BLaER1 (cell line): Measurements from ENCODE around the gene GRIA4.
"Not testable (repeated sequence)": the region's sequence is repeated elsewhere in the genome, so short reads cannot be mapped to it uniquely, and the experiment has no call there.

ENCODE experiments used
- H3K27ac ChIP-seq: shearing (Covaris generic); formaldehyde crosslinking; 2 replicates; pipeline ENCODE4 v1.8.1; 2022
- H3K27me3 ChIP-seq: shearing (Covaris generic); formaldehyde crosslinking; 2 replicates; pipeline ENCODE4 v1.8.1; 2022
- H3K36me3 ChIP-seq: shearing (Covaris generic); formaldehyde crosslinking; 2 replicates; pipeline ENCODE4 v1.8.1; 2022
- H3K4me1 ChIP-seq: shearing (Covaris generic); formaldehyde crosslinking; 2 replicates; pipeline ENCODE4 v1.8.1; 2022
- H3K4me2 ChIP-seq: shearing (Covaris generic); formaldehyde crosslinking; 2 replicates; pipeline ENCODE4 v1.8.1; 2022
- H3K4me3 ChIP-seq: shearing (Covaris generic); formaldehyde crosslinking; 2 replicates; pipeline ENCODE4 v1.8.1; 2022
- H3K9ac ChIP-seq: shearing (Covaris generic); formaldehyde crosslinking; 2 replicates; pipeline ENCODE4 v1.8.1; 2022
- H3K9me3 ChIP-seq: shearing (Covaris generic); formaldehyde crosslinking; 2 replicates; pipeline ENCODE4 v1.8.1; 2022
- H4K20me1 ChIP-seq: shearing (Covaris generic); formaldehyde crosslinking; 2 replicates; pipeline ENCODE4 v1.8.1; 2022
- Cebpa-rat ChIP-seq: shearing (Covaris generic); IDR thresholded peaks from 2 replicates; pipeline ENCODE4 v1.8.1; 2022

The GRIA4 gene

DNA sequence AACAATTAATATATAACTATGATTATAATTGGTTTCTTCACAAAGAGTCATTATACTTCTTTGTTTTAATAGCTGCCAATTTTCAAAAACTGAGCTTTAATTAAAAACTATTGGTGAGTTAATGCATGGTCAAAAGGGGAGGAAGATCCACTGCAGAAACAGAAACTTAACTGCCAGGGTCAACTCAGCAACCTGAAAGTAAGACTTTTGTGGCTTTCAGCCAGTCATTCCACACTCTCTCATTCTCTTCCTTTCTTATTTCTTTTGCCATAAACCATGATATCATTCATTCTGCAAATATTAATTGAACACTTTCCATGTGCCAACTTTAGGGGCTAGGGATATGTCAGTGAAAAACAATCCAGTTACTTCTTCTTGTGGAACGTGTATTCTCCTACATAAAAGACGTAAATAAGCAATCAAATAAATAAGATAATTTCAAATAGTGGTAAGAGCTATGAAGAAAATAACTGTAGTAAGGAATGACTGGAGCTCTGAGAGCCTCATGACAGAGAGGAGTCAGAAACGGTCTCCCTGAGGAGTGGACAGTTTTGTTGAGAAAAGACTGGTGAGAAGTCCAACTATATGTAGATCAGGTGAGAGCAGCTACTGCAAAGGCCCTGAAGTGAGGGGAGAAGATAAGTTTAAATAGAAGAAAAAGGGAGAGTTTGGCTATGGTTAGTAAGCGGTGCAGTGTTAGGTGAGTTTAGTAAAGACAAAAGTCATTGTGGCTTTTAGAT, 130.5 kb downstream of the GRIA4 start:
- no peak overlapping the region for H3K4me2 ChIP-seq
- no peak overlapping the region for H3K27ac ChIP-seq
- TF ChIP-seq Cebpa-rat = no peak

DNA sequence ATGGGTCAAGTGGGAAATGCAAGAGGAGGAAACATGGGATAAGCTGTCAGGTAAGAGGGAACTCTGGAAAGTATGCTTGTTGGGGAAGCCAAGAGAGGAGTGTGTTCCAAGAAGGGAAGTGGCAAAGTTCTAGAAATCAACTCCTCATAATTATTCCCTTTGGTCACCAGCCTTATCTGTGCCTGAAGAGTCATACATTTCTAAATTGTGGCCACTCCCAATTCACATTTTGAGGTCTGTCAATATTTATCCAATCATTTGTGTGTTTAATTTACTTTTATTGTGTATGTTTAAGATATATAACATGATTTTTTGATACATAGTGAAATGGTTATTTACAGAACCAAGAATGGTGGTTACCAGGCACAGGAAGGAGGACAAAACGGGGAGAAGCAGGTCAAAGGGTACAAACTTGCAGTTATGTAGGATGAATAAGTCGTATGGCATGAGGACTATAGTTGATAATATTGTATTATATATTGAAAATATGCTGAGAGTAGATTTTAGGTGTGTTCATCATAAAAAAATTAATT, 131.7 kb downstream of the GRIA4 start:
- no peaks in the 10 kb centered on the region for H3K36me3 ChIP-seq
- H3K27ac ChIP-seq = no peak overlapping the region
- no peaks in the 10 kb centered on the region for H3K27me3 ChIP-seq
- no peaks in the 10 kb centered on the region for H4K20me1 ChIP-seq
- no peaks in the 10 kb centered on the region for H3K9me3 ChIP-seq
- no peak overlapping the region for H3K4me3 ChIP-seq
- no peak overlapping the region for H3K9ac ChIP-seq
- no peak overlapping the region for H3K4me2 ChIP-seq
- no peak for TF ChIP-seq Cebpa-rat
- H3K4me1 ChIP-seq = no peaks in the 10 kb centered on the region

More for the DNA sequence above, 130.5 kb downstream of the GRIA4 start:
- Histone ChIP-seq H3K4me1 (no peaks in the 10 kb centered on the region), H3K9ac (no peak overlapping the region), H3K36me3 (no peaks in the 10 kb centered on the region), H3K9me3 (no peaks in the 10 kb centered on the region), H4K20me1 (no peaks in the 10 kb centered on the region), H3K4me3 (no peak overlapping the region), H3K27me3 (no peaks in the 10 kb centered on the region)

DNA sequence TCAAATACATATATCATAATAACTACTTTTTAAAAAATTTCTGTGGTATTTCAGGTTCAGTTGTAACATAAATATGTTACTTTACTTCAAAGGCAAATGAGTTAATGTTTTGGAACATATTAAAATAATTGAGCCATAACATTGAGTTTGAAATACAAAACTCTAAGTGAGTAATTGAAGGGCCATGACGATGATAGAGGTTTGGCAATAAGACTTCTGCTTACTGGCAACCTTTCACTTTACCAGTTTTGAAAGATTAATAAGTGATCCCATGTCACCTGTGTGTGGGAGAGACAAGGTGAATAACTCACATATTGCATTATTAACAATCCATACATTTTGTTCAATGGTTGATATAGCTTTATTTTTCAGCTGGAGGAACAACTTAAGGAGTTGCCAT, 144.4 kb downstream of the GRIA4 start:
- Histone ChIP-seq H3K27me3 (no peaks in the 10 kb centered on the region), H3K9ac (no peak overlapping the region), H3K9me3 (no peaks in the 10 kb centered on the region), H3K27ac (no peak overlapping the region), H3K4me2 (no peak overlapping the region), H3K36me3 (no peaks in the 10 kb centered on the region), H3K4me1 (no peaks in the 10 kb centered on the region), H3K4me3 (no peak overlapping the region), H4K20me1 (no peaks in the 10 kb centered on the region)
- TF ChIP-seq Cebpa-rat = no peak

DNA sequence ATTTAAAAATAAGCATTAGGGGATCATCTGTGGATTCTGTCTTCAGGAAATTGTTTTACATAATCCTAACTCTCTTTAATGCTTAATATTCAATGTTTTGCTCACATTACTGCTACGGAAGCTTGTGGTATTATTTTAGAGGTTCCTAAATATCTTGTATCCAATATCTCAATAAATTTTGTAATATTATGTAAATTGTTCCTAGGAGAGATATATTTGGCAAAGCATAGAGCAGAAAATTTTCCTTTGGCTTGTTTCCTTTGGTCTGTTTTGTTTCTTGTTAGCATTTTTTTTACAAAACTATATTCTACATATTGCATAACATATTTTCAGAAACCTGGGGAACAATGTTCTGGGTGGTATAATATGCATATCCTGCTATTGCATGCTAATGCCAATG, 144.8 kb downstream of the GRIA4 start:
- H3K36me3 ChIP-seq = no peaks in the 10 kb centered on the region
- no peak overlapping the region for H3K9ac ChIP-seq
- H4K20me1 ChIP-seq = no peaks in the 10 kb centered on the region
- H3K27me3 ChIP-seq = no peaks in the 10 kb centered on the region
- no peaks in the 10 kb centered on the region for H3K4me1 ChIP-seq
- H3K4me3 ChIP-seq = no peak overlapping the region
- no peak for TF ChIP-seq Cebpa-rat
- no peak overlapping the region for H3K4me2 ChIP-seq
- H3K27ac ChIP-seq = no peak overlapping the region
- no peaks in the 10 kb centered on the region for H3K9me3 ChIP-seq

DNA sequence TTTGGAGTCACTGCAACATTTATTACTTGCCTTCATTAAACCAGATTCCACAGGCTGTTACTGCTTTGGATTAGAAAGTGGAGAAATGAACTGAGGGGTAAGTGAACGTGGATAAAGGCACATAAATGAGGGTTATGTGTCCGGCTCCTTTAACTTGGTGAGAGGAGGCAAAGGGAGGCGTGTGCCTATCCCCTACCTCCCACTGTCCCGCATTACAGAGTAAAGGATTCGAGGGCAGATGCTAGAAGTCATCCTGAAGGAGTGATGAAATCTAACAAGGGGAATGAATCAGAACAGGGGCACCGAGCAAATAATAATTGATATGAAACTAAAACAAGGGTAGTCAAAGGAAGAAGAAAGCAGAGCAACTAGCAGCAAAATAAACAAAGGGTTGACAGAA, 147.2 kb downstream of the GRIA4 start:
- H4K20me1 ChIP-seq = no peaks in the 10 kb centered on the region
- no peaks in the 10 kb centered on the region for H3K27me3 ChIP-seq
- H3K9me3 ChIP-seq = no peaks in the 10 kb centered on the region
- H3K36me3 ChIP-seq = no peaks in the 10 kb centered on the region
- H3K4me2 ChIP-seq = no peak overlapping the region
- H3K4me1 ChIP-seq = no peaks in the 10 kb centered on the region
- no peak overlapping the region for H3K9ac ChIP-seq
- no peak overlapping the region for H3K4me3 ChIP-seq
- H3K27ac ChIP-seq = no peak overlapping the region
- no peak for TF ChIP-seq Cebpa-rat

DNA sequence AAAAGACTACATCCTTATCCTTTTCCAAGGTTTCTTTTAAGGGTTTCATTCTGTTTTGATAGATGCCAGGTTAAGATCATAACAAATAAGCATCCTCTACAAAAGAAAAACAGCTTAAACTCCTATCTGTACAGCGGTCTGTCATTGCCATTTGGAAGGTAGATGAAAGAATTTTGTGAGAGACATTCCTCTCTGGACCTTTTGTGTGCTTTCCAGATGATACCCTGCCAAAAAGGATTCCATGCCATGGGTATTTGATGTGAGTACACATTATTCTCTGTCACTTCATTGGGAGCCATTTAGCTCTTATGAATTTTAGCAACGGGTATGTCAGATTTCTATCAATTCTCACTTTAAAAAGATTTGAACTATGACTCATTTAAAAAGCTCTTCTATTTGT, 153.7 kb downstream of the GRIA4 start:
- Histone ChIP-seq H3K27me3 (no peaks in the 10 kb centered on the region), H3K9me3 (no peaks in the 10 kb centered on the region), H3K4me1 (no peaks in the 10 kb centered on the region), H3K9ac (no peak overlapping the region), H3K36me3 (no peaks in the 10 kb centered on the region), H3K4me3 (no peak overlapping the region), H4K20me1 (no peaks in the 10 kb centered on the region), H3K27ac (no peak overlapping the region), H3K4me2 (no peak overlapping the region)
- TF ChIP-seq Cebpa-rat = no peak

DNA sequence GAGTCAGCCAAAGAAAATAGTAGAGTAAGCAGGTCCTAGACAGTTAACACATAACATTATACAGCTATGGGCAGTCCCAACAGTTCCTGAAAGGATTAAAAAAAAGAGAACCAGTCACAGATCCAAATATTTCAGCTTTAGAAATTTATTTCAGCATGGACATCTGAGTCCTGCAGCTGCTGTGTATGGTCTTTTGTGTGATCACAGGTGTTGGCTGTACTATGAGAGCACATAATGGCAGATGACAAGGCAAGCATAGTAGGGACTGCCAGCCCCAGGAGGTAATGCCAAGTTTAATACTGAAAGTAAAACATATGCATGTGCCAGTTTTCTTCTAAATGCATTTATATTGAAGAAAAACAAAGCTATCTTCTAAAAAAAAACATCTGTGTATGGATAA, 158.1 kb downstream of the GRIA4 start:
- no peaks in the 10 kb centered on the region for H3K27me3 ChIP-seq
- H3K4me3 ChIP-seq = no peak overlapping the region
- H4K20me1 ChIP-seq = no peaks in the 10 kb centered on the region
- H3K36me3 ChIP-seq = no peaks in the 10 kb centered on the region
- H3K4me2 ChIP-seq = no peak overlapping the region
- H3K4me1 ChIP-seq = no peaks in the 10 kb centered on the region
- no peak overlapping the region for H3K9ac ChIP-seq
- H3K9me3 ChIP-seq = no peaks in the 10 kb centered on the region
- no peak overlapping the region for H3K27ac ChIP-seq
- TF ChIP-seq Cebpa-rat = no peak

DNA sequence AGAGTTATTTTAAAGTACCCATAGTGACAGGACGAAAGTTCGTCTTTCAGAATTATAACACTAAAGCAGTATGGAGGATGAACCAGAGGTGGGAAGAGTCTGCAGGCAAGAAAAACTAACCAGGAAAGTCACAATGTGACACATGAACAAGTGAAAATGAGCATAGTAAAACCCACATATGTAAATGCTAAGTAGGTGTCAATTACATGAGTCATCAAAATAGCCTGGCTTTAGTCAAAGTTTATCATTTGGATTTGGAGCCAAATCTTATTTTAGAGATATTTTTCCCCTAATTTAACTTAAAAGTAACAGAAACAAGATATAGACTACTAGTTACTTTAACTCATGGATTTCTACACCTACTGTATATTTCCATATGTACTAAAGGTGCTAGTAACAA, 159.8 kb downstream of the GRIA4 start:
- Histone ChIP-seq H3K9ac (no peak overlapping the region), H3K4me2 (no peak overlapping the region), H3K4me1 (no peaks in the 10 kb centered on the region), H3K27ac (no peak overlapping the region), H3K27me3 (no peaks in the 10 kb centered on the region), H3K9me3 (no peaks in the 10 kb centered on the region), H3K4me3 (no peak overlapping the region), H3K36me3 (no peaks in the 10 kb centered on the region), H4K20me1 (no peaks in the 10 kb centered on the region)
- TF ChIP-seq Cebpa-rat = no peak

DNA sequence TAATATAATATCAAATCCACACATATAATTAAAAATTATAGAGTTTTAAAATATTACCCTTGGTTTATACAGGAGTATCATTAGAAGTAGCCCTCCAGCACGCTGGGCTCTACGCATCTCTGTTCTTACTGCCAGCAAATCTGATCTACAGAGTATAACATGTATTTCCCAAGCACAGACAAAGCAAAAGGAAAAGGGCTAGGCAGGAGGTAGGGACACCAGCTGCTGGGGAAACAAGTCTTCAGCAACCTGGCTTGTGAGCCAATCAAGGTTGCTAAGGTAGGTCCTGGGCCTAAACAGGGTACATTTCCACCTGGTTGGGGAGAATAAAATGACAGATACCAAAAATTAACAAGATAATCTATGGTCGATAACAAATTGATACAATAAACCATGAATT, 163.6 kb downstream of the GRIA4 start:
- H3K27ac ChIP-seq, H3K36me3 ChIP-seq, H3K9ac ChIP-seq, H3K27me3 ChIP-seq, H3K4me2 ChIP-seq, H3K4me3 ChIP-seq, H4K20me1 ChIP-seq, H3K9me3 ChIP-seq, H3K4me1 ChIP-seq: not testable (repeated sequence)

DNA sequence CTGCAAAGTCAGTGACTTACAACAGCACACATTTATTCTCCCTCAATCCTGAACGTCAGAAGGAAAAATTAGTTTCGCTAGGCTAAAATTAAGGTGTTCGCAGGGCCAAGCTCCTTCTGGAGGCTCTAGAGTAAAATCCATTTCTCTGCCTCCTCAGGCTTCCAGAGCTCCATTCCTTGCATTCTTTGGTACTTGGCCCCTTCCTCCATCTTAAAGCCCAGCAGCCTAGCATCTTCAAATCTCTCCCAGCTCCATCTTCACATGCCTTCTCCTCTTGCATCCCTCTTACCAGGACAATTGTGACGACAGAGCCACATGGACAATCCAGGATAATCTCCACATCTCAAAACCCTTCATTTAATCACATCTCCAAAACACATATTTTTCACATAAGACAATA, 165.0 kb downstream of the GRIA4 start:
- Histone ChIP-seq H3K36me3 (no peaks in the 10 kb centered on the region), H3K4me2 (no peak overlapping the region), H3K4me1 (no peaks in the 10 kb centered on the region), H3K4me3 (no peak overlapping the region), H4K20me1 (no peaks in the 10 kb centered on the region), H3K27ac (no peak overlapping the region), H3K9me3 (no peaks in the 10 kb centered on the region), H3K9ac (no peak overlapping the region), H3K27me3 (no peaks in the 10 kb centered on the region)
- no peak for TF ChIP-seq Cebpa-rat
